ENCODE data around the gene ADGRD2.

The ADGRD2 gene

DNA sequence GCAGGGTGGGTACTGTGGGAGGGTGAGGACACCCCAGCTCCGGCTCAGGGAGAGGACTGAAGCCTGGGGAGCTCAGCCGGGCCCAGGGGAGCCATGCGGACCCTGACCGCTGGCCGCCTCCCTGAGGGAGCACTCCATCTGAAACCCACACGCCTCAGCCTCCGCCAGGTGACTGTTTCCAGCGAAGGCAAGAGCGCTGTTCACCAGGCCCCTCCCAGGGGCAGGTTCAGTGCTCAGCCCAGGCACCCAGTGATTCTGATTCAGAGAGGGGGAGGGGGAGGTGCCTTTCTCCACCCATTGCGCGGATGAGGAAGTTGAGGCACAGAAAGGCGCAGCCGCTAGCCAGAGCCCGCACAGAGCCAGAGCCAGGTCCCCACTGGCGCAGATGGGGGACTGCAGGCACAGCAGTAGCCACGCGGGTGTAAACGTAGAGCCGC, 27.0 kb downstream of the ADGRD2 start:
- peaks cover 13% of the 10 kb centered on the region for H3K27me3 ChIP-seq (replicated peaks; ENCODE audit: control insufficient read depth, insufficient read depth, low read length, poor library complexity, severe bottlenecking)
- H3K9me3 ChIP-seq (ENCODE audit: control insufficient read depth, low read length): no peaks in the 10 kb centered on the region
- DNase-seq: no peak

DNA sequence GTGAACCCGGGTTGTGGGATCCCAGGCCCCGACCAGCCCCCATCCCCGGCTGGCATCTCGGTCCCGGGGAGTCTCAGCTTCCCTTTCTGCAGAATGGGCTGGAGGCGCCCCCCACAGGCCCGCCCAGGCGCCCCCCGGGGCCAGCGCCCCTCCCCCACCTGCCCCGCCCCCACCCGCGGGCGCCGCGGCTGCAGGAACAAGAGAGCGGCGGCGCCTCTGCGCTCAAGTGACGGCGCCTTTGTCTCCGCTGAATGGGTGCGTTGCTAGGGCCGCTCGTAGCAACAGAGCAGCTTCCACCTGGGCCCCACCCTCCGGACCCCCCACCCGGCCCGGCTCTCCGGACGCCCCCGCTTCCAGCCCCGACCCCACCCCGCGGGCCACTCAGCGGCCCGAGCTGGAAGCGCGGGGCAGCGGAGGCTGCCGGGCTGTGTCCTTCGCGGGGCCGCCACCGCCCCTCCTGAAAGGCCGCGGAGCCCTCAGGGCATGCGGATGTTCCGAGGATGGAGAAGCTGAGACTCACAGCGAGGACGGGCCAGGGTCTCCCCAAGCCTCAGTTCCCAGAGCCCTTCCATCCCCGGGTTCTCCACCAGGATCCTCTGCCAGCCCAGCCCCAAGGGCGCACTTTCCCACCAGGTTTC, 27.5 kb downstream of the ADGRD2 start:
- Histone ChIP-seq H3K4me3 (ENCODE audit: insufficient read depth, low read depth, low read length, poor library complexity, severe bottlenecking) (no peak overlapping the region), H3K36me3 (ENCODE audit: control insufficient read depth, insufficient read depth, low read length) (no peaks in the 10 kb centered on the region), H3K27me3 (replicated peaks; ENCODE audit: control insufficient read depth, insufficient read depth, low read length, poor library complexity, severe bottlenecking) (peaks cover 13% of the 10 kb centered on the region), H3K4me1 (ENCODE audit: control insufficient read depth, insufficient read depth, low read length, poor library complexity, severe bottlenecking) (no peaks in the 10 kb centered on the region), H3K9me3 (ENCODE audit: control insufficient read depth, low read length) (no peaks in the 10 kb centered on the region), H3K27ac (ENCODE audit: insufficient read depth, low read length, poor library complexity, severe bottlenecking) (no peak overlapping the region)
- no peak for DNase-seq

More for the DNA sequence above, 27.0 kb downstream of the ADGRD2 start:
- no peak overlapping the region for H3K4me3 ChIP-seq (ENCODE audit: insufficient read depth, low read depth, low read length, poor library complexity, severe bottlenecking)
- no peaks in the 10 kb centered on the region for H3K4me1 ChIP-seq (ENCODE audit: control insufficient read depth, insufficient read depth, low read length, poor library complexity, severe bottlenecking)
- H3K27ac ChIP-seq (ENCODE audit: insufficient read depth, low read length, poor library complexity, severe bottlenecking): no peak overlapping the region
- no peaks in the 10 kb centered on the region for H3K36me3 ChIP-seq (ENCODE audit: control insufficient read depth, insufficient read depth, low read length)

DNA sequence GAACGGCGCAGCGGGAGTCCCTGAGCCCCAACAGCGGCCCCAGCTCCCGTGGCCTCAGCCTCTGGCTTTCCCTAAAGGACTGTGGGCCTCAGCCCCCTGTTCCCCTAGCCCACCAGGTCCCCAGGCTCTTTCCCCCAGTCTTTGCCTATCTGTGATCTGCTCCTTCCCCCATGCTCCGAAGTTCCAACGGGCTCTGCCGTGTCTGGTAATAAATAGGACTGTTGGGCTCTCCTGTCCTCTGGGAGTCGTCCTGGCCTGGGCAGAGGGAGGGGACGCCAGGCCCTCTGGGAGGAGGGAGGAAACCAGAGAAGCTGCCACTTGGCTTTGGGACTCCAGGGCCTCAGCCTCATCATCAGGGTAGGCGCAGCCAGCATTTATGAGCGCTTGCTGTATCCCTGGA, 28.1 kb downstream of the ADGRD2 start:
- Histone ChIP-seq H3K27me3 (replicated peaks; ENCODE audit: control insufficient read depth, insufficient read depth, low read length, poor library complexity, severe bottlenecking) (peaks cover 13% of the 10 kb centered on the region), H3K9me3 (ENCODE audit: control insufficient read depth, low read length) (no peaks in the 10 kb centered on the region), H3K27ac (ENCODE audit: insufficient read depth, low read length, poor library complexity, severe bottlenecking) (no peak overlapping the region), H3K36me3 (ENCODE audit: control insufficient read depth, insufficient read depth, low read length) (no peaks in the 10 kb centered on the region), H3K4me1 (ENCODE audit: control insufficient read depth, insufficient read depth, low read length, poor library complexity, severe bottlenecking) (no peaks in the 10 kb centered on the region), H3K4me3 (ENCODE audit: insufficient read depth, low read depth, low read length, poor library complexity, severe bottlenecking) (no peak overlapping the region)
- no peak for DNase-seq

DNA sequence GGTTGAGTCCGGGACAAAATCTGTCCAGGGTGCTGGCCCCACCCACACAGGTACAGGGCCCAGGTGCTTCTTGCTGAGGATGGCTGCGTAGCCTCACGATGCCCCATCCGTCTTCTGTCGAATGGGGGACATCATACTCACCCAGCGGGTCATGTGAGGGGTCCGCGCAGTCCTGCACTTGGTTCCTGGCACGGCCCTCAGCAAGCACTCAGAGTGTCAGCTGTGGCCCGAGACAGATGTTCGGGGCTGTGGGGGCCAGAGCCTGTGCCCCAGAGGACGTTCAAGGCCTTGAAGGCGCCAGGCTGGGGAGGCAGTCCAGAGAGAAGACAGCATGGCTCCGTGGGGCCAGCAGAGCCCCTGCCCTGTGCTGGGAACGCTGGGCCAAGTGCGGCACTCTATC, 29.1 kb downstream of the ADGRD2 start:
- no peak for DNase-seq
- Histone ChIP-seq H3K36me3 (ENCODE audit: control insufficient read depth, insufficient read depth, low read length) (no peaks in the 10 kb centered on the region), H3K9me3 (ENCODE audit: control insufficient read depth, low read length) (no peaks in the 10 kb centered on the region), H3K27me3 (replicated peaks; ENCODE audit: control insufficient read depth, insufficient read depth, low read length, poor library complexity, severe bottlenecking) (peaks cover 13% of the 10 kb centered on the region), H3K27ac (ENCODE audit: insufficient read depth, low read length, poor library complexity, severe bottlenecking) (no peak overlapping the region), H3K4me3 (ENCODE audit: insufficient read depth, low read depth, low read length, poor library complexity, severe bottlenecking) (no peak overlapping the region), H3K4me1 (ENCODE audit: control insufficient read depth, insufficient read depth, low read length, poor library complexity, severe bottlenecking) (no peaks in the 10 kb centered on the region)

DNA sequence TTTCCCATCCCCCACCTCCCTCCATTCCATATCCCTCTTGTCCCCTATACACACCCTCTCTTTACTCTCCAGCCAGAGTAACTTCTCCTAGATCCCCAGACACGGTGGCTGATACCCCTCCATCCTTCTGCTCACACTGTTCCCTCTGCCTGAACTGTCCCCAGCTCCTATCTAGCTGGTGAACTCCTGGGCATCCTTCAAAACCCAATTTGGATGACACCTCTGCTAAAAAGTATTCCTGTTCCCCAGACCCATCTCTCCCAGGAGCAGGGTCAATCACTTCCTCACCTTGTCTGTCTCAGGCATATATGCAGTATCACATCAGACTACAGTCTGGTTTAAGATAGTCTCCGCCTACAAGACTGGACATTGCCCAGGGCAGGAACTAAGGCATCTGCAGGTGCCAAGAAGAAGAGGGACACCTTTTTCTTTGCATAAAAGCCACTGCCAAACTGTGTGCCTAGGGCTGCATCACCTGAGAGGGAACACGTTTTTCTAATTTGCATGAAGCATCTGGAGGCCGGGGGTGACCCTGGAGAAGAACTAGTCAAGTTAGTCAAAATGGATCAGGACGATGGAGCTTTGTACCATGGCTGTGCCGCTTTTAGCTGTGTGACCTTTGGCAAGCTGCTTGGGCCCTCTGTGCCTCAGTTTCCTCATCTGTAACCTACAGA, 29.8 kb downstream of the ADGRD2 start:
- Histone ChIP-seq H3K27ac (ENCODE audit: insufficient read depth, low read length, poor library complexity, severe bottlenecking) (no peak overlapping the region), H3K4me3 (ENCODE audit: insufficient read depth, low read depth, low read length, poor library complexity, severe bottlenecking) (no peak overlapping the region), H3K4me1 (ENCODE audit: control insufficient read depth, insufficient read depth, low read length, poor library complexity, severe bottlenecking) (no peaks in the 10 kb centered on the region), H3K9me3 (ENCODE audit: control insufficient read depth, low read length) (no peaks in the 10 kb centered on the region), H3K27me3 (replicated peaks; ENCODE audit: control insufficient read depth, insufficient read depth, low read length, poor library complexity, severe bottlenecking) (peaks cover 13% of the 10 kb centered on the region), H3K36me3 (ENCODE audit: control insufficient read depth, insufficient read depth, low read length) (no peaks in the 10 kb centered on the region)
- DNase-seq: no peak

DNA sequence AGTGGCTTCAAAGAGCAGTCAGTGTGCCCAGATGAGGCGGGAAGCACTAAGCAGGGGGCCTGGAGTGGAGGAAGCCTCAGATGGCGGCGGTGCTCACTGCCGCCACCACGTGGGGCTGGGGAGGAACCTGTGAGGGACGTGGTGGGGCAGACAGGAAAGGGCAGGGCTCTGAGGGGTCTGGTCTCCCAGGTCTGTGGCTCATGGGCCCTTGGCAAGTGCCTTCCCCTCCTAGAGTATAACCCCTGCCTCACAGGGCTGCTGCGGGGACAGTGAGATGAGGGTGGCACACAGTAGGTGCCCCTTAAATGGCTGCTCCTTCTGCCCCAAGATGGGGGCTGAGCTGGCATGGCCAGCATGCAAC, 30.4 kb downstream of the ADGRD2 start:
- no peaks in the 10 kb centered on the region for H3K4me1 ChIP-seq (ENCODE audit: control insufficient read depth, insufficient read depth, low read length, poor library complexity, severe bottlenecking)
- H3K36me3 ChIP-seq (ENCODE audit: control insufficient read depth, insufficient read depth, low read length): no peaks in the 10 kb centered on the region
- H3K27ac ChIP-seq (ENCODE audit: insufficient read depth, low read length, poor library complexity, severe bottlenecking): no peak overlapping the region
- H3K9me3 ChIP-seq (ENCODE audit: control insufficient read depth, low read length): no peaks in the 10 kb centered on the region
- no peak overlapping the region for H3K4me3 ChIP-seq (ENCODE audit: insufficient read depth, low read depth, low read length, poor library complexity, severe bottlenecking)
- peaks cover 13% of the 10 kb centered on the region for H3K27me3 ChIP-seq (replicated peaks; ENCODE audit: control insufficient read depth, insufficient read depth, low read length, poor library complexity, severe bottlenecking)
- DNase-seq: no peak

DNA sequence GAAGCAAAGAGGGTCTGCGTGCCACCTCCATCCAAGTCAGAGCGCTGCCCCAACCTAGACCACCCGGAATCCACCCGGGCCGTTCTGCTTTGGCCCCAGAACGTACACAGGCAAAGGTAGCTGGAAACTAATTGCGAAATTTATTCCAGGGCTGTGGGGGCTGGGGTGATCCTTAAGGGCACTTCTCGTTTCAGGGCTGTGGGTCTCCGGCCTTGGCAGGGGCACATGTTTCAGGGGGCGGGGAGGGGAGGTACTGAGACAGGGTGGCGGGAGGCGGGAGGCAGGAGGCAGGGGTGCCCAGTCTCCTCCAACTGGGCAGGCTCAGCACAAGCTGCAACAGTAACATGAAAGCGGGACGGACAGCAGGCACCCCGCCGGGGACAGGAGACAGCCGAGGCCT, 30.9 kb downstream of the ADGRD2 start:
- Histone ChIP-seq H3K9me3 (ENCODE audit: control insufficient read depth, low read length) (no peaks in the 10 kb centered on the region), H3K4me3 (ENCODE audit: insufficient read depth, low read depth, low read length, poor library complexity, severe bottlenecking) (no peak overlapping the region), H3K36me3 (ENCODE audit: control insufficient read depth, insufficient read depth, low read length) (no peaks in the 10 kb centered on the region), H3K27me3 (replicated peaks; ENCODE audit: control insufficient read depth, insufficient read depth, low read length, poor library complexity, severe bottlenecking) (peaks cover 13% of the 10 kb centered on the region), H3K27ac (ENCODE audit: insufficient read depth, low read length, poor library complexity, severe bottlenecking) (no peak overlapping the region), H3K4me1 (ENCODE audit: control insufficient read depth, insufficient read depth, low read length, poor library complexity, severe bottlenecking) (no peaks in the 10 kb centered on the region)
- DNase-seq: no peak

DNA sequence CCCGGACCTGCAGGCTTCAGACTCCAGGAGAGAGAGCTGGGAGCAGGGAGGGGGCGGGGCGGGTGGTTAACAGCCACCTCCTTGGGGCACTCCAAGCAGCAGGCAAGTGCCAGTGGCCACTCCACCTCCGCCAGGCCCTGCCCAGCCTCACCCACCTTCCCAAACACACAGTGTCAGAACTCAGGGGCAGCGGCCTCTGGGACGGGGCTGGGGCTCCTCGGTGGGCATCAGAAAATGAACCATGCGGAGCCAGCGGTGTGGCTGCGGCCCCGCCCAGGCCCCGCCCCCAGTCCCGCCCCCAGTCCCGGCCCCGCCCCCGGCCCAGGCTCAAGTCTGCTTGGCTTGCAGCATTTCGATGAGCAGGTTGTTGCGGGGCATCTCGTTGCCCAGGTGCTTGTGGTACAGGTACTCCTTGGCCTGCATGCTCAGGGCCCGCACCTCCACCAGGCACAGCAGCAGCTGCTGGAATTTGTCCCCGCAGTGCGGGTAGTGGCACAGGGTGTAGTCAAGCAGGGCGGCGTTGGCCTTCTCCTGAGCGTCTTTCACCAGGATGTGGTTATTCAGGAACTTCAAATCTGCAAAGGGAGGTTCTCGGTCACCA, 32.3 kb downstream of the ADGRD2 start:
- no peaks in the 10 kb centered on the region for H3K36me3 ChIP-seq (ENCODE audit: control insufficient read depth, insufficient read depth, low read length)
- H3K27me3 ChIP-seq (replicated peaks; ENCODE audit: control insufficient read depth, insufficient read depth, low read length, poor library complexity, severe bottlenecking): peaks cover 6% of the 10 kb centered on the region
- H3K4me3 ChIP-seq (ENCODE audit: insufficient read depth, low read depth, low read length, poor library complexity, severe bottlenecking): no peak overlapping the region
- H3K9me3 ChIP-seq (ENCODE audit: control insufficient read depth, low read length): no peaks in the 10 kb centered on the region
- no peak overlapping the region for H3K27ac ChIP-seq (ENCODE audit: insufficient read depth, low read length, poor library complexity, severe bottlenecking)
- no peak for DNase-seq
- no peaks in the 10 kb centered on the region for H3K4me1 ChIP-seq (ENCODE audit: control insufficient read depth, insufficient read depth, low read length, poor library complexity, severe bottlenecking)

DNA sequence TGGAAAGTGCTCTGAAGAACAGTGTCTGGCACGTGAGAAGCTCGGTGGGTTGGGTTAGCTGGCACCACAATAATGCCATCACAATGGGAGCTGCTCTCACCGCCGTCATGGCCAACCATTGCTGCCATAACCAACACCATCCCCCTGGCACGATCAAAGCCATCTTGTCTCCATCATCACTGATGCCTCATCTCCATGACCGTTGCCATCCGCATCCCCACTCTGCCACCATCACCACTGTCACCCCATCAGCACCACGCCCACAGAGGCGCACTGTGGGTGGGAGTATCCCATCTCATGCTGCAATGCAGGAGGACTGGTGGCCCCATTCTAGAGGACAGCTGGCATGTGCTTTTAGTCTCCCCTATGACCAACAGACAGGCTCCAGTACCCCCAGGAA, 33.2 kb downstream of the ADGRD2 start:
- no peak for DNase-seq
- no peaks in the 10 kb centered on the region for H3K9me3 ChIP-seq (ENCODE audit: control insufficient read depth, low read length)
- no peak overlapping the region for H3K27ac ChIP-seq (ENCODE audit: insufficient read depth, low read length, poor library complexity, severe bottlenecking)
- no peaks in the 10 kb centered on the region for H3K4me1 ChIP-seq (ENCODE audit: control insufficient read depth, insufficient read depth, low read length, poor library complexity, severe bottlenecking)
- H3K4me3 ChIP-seq (ENCODE audit: insufficient read depth, low read depth, low read length, poor library complexity, severe bottlenecking): no peak overlapping the region
- H3K36me3 ChIP-seq (ENCODE audit: control insufficient read depth, insufficient read depth, low read length): no peaks in the 10 kb centered on the region
- peaks cover 4% of the 10 kb centered on the region for H3K27me3 ChIP-seq (replicated peaks; ENCODE audit: control insufficient read depth, insufficient read depth, low read length, poor library complexity, severe bottlenecking)

DNA sequence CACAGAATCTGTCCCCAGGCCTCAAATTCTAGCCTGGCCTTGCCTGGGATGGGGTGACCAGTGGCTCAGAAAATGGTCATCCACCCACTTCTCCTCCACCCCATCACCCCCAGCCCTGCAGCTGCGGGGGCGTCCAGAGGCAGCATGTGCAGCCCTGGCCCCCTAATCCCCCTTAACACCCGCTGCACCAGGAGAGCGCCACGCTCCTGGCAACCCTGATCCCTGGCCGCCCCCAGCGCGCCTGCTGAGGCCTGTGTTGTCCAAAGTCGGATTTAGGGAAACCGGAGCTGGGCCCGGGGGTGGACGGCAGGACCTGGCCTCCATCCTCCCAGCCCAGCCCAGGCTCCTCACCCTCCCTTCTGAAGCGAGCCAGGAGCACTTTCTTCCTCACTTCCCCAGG, 35.0 kb downstream of the ADGRD2 start:
- Histone ChIP-seq H3K27ac (ENCODE audit: insufficient read depth, low read length, poor library complexity, severe bottlenecking) (no peak overlapping the region), H3K36me3 (ENCODE audit: control insufficient read depth, insufficient read depth, low read length) (no peaks in the 10 kb centered on the region), H3K4me1 (ENCODE audit: control insufficient read depth, insufficient read depth, low read length, poor library complexity, severe bottlenecking) (no peaks in the 10 kb centered on the region), H3K27me3 (replicated peaks; ENCODE audit: control insufficient read depth, insufficient read depth, low read length, poor library complexity, severe bottlenecking) (no peaks in the 10 kb centered on the region), H3K9me3 (ENCODE audit: control insufficient read depth, low read length) (no peaks in the 10 kb centered on the region), H3K4me3 (ENCODE audit: insufficient read depth, low read depth, low read length, poor library complexity, severe bottlenecking) (no peak overlapping the region)
- DNase-seq: no peak
